ENCODE measurements around the gene SMG6.

The SMG6 gene

GRCh38 chr17:2093349-2093748 lies 210.2 kb downstream of the SMG6 start:
- DNase-seq, result no peak

GRCh38 chr17:2092253-2092652 lies 211.3 kb downstream of the SMG6 start:
- DNase-seq, result no peak

- DNase-seq, result no peak
Measured at GRCh38 chr17:2090804-2091534, 212.6 kb downstream of the SMG6 start.

- no peak for DNase-seq
Measured at GRCh38 chr17:2090210-2090641, 213.4 kb downstream of the SMG6 start.

- DNase-seq, result no peak
Measured at GRCh38 chr17:2089021-2089422, 214.6 kb downstream of the SMG6 start.

- DNase-seq, result peak; percentile 75
Measured at GRCh38 chr17:2087597-2088211, 215.9 kb downstream of the SMG6 start.

GRCh38 chr17:2086306-2086705 lies 217.3 kb downstream of the SMG6 start:
- no peak for DNase-seq

- no peak for DNase-seq
Measured at GRCh38 chr17:2085648-2085949, 218.0 kb downstream of the SMG6 start.

GRCh38 chr17:2084766-2085647 lies 218.6 kb downstream of the SMG6 start:
- DNase-seq, result no peak

GRCh38 chr17:2084036-2084765 lies 219.4 kb downstream of the SMG6 start:
- DNase-seq, result no peak

- DNase-seq, result no peak
Measured at GRCh38 chr17:2083613-2084035, 220.0 kb downstream of the SMG6 start.

GRCh38 chr17:2082003-2082781 lies 221.4 kb downstream of the SMG6 start:
- no peak for DNase-seq

- no peak for DNase-seq
Measured at GRCh38 chr17:2081564-2081963, 222.0 kb downstream of the SMG6 start.

GRCh38 chr17:2077040-2077439 lies 226.5 kb downstream of the SMG6 start:
- no peak for DNase-seq

- no peak for DNase-seq
Measured at GRCh38 chr17:2076087-2076984, 227.2 kb downstream of the SMG6 start.

GRCh38 chr17:2075336-2076086 lies 228.1 kb downstream of the SMG6 start:
- DNase-seq, result no peak

GRCh38 chr17:2074919-2075318 lies 228.7 kb downstream of the SMG6 start:
- DNase-seq, result no peak

GRCh38 chr17:2071455-2072281 lies 231.9 kb downstream of the SMG6 start:
- DNase-seq, result no peak

- DNase-seq, result no peak
Measured at GRCh38 chr17:2071024-2071385, 232.6 kb downstream of the SMG6 start.

Measured in activated CD4-positive, alpha-beta T cell treated with anti-CD3 and anti-CD28 coated beads, Interleukin-2, Interleukin-6, amounts not matched to agents 100 ng/mL and 50 ng/mL, durations not matched to agents 16 hours and 8 hours (primary cell).